Transverse colon (tissue), 4 donors: ENCODE results near the gene DDIAS.

ENCODE experiments used
- CTCF ChIP-seq, 5 experiments: fragments of 200-600 bp in 3 of 5; fragments of 450-650 bp in 2 of 5; sonication (generic) in 3 of 5; IDR thresholded peaks; 1 replicate in 2 of 5; 2 replicates in 3 of 5; pipeline ENCODE4 v1.5.1; 2016 to 2017; ENCODE audit warnings: antibody characterized with exemption in 5 of 5, inconsistent platforms in 3 of 5, mild to moderate bottlenecking in 2 of 5, moderate library complexity in 1 of 5
- POLR2A ChIP-seq: fragments of 450-650 bp; IDR thresholded peaks from one replicate; pipeline ENCODE4 v1.6.1; 2016; ENCODE audit warnings: antibody characterized with exemption, mild to moderate bottlenecking, moderate library complexity
- POLR2AphosphoS5 ChIP-seq, 3 donors: sonication (generic); formaldehyde crosslinking; IDR thresholded peaks; one replicate each; pipeline ENCODE4 v1.6.1; 2016; ENCODE audit warnings: antibody characterized with exemption in 3 of 3

GRCh38 chr11:82867495-82868082 lies 33.9 kb upstream of the DDIAS start:
- peak; percentile 71 to 78 (median 74) for TF ChIP-seq CTCF (IDR thresholded peaks at IDR 0.05)
- no peak for TF ChIP-seq POLR2A
- no peak for TF ChIP-seq POLR2AphosphoS5 (IDR thresholded peaks at IDR 0.05)
